ENCODE results near the gene HMGCS2.
A peak's percentile ranks its signal among the peaks of the same experiment; 100 is the strongest.

HMGCS2 gene

DNA sequence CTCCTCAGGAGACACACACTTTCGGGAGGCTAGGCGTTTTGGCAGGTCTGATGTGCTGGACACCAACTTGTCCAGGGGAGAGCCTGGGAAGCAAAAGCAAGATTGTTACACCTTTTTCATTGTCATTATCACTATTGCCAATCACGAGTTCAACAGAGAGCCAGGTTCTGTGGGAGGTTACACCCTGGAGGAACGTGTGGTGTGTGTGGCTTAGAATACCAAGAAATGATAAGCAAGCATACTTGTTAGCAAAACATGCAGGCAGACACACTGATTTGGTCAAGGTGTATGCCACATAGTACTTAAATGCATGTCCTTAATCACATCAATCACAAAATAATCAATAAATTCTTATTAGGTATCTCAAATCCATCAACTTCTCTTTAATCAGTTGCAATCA, 16.1 kb downstream of the HMGCS2 start:
- DNase-seq, result no peak

- DNase-seq, result no peak
Observed at GRCh38 chr1:119748040-119748439, 20.7 kb downstream of the HMGCS2 start.

DNA sequence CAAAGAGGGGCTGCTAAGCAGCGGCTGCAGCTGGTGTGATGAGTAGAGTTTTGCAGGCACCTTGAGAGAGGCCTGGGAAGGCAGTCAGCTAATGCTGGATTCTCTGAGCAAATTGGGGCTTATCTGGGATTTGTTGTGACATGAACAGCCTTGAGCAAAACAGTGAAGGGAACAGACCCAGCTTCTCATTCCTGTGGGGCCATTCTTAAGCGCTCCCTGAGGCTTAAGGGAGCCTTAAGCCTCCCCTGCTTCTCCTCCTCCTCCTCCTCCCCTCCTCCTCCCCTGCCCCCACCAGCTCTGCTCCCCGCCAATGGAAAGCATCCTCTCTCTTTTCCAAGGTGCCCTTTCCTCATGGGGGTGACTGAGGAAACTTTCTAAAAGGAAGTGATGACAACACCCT, 21.3 kb downstream of the HMGCS2 start:
- no peak for DNase-seq

GRCh38 chr1:119745034-119745433, 23.7 kb downstream of the HMGCS2 start:
- DNase-seq, result no peak

GRCh38 chr1:119744598-119744942, 24.1 kb downstream of the HMGCS2 start:
- no peak for DNase-seq

GRCh38 chr1:119743776-119744597, 24.7 kb downstream of the HMGCS2 start:
- peak; percentile 71 for DNase-seq

- no peak for DNase-seq
Observed at GRCh38 chr1:119743308-119743707, 25.4 kb downstream of the HMGCS2 start.

GRCh38 chr1:119742677-119743076, 26.0 kb downstream of the HMGCS2 start:
- no peak for DNase-seq

- DNase-seq, result no peak
Observed at GRCh38 chr1:119742202-119742601, 26.5 kb downstream of the HMGCS2 start.

DNA sequence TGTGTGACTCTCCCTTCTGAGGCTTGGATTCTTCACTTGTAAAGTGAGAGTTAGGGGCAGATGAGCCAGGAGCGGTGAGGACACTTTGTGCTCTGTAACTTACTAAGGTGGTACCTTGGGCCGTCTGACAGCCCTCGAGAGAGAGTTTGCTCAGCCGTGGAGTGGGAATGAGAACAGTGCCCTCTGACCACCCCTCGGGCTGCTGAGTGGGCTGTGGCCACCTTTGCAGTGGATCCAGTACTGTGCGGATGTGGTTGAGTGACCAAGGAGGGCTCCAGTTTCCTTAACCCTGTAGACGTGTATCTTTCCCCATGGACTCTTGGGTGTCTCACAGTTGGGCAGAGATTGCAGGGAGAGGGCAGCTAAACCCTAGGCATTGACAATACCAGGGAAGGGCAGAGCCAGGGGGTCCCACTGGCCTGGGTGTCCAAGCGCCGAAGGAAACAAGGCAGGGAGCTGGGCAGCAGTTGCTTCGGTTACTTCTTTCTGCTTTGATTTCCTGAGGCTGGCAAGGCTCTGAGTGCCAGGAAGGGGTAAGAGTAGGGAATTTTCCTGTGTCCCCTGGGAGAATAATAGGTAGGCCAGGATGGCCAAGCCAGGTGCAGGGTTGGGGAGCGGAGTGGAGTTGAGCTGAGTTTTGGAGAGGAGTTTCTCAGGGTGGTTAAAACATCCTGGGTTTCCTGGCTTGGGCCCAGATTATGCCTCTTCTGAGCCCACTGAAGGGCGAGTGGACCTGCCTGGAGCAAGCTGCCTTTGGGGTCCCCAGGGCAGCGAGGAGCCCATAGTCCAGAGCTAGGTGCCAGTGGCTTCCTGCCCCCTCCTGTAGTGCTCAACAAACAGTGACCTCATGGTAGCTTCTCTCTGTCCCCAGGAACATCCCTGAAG, 27.6 kb downstream of the HMGCS2 start:
- DNase-seq, result no peak

DNA sequence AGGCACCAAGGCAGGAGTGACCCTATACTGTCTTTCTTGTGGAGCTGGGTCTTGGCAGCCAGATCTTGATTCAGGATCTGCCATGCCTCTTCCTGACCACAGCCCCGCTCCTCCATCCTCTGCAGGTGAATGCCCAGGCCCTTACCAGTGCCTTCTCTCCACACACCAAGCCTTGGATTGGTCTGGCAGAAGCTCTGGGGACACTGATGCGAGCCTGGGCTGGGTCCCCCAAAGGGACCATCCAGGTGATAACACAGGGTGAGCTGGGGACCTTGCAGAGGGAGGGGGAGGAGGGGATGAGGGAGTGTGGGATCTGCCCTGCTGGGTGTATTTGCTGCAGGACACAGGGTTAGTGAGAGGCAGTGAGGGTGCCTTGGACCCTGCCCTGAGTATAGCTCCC, 28.4 kb downstream of the HMGCS2 start:
- DNase-seq, result no peak

DNA sequence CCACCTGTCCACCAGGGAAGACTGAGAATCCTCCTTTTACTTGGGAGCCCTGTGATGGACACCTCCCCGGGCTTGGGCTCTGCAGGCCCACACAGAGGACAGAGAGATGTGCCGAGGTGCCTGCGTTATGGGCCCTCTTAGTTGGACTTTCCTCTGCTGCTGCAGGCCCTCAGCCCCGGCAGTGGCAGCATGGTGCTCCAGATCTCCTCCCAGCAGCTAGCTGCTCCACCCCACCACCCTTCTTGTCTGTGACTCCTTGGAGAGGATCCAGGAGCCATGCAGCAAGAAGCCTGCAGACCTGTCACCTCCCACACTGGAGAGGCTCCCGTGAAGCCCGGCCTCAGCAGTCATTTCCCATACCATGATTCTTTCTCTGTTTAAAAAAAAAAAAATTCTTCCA, 29.6 kb downstream of the HMGCS2 start:
- no peak for DNase-seq

GRCh38 chr1:119738100-119738720, 30.5 kb downstream of the HMGCS2 start:
- DNase-seq, result no peak

DNA sequence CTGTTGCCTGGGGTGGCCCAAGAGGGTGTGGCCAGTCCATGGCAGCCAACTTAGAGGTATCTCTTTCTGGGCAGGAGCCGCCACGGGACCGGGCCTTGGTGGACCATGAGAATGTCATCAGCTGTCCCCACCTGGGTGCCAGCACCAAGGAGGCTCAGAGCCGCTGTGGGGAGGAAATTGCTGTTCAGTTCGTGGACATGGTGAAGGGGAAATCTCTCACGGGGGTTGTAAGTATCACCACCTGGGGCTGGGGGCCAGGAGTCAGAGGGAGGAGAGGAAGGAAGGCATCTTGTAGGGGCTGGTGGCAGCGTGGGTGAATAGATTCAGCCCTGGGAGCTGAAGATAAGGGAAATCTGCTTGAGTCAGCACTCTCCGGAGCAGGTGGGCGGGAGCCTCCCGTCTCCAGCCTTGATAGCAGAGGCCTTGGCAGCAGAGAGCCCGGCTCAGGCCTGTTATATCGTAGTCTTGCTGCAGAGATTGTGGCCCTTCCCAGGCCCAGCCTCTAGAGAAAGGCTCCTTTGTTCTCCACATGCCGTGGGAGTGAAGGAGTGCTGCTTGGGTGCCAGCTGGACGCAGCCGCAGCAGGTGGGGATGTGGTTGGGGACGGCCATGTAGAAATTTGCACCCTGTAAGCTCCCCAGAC, 31.5 kb downstream of the HMGCS2 start:
- no peak for DNase-seq

DNA sequence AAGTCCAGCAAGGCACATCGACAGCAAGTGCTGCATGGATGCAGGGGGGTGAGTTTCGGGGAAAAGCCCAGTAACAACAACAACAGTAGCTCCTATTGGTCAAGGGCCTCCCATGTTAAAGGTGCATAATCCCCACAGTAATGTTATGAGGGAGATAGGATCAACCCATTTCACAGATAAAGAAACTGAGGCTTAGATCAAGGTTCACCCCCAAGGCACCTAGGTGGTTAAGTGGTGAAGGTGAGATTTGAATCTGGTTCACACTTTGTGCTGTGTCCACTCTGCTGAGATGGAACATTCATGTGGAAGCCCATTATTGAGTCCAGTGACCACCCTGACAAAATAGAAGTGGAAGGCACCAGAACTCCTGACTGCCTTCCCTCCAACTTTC, 32.1 kb downstream of the HMGCS2 start:
- DNase-seq, result no peak

GRCh38 chr1:119735217-119735616, 33.5 kb downstream of the HMGCS2 start:
- no peak for DNase-seq

GRCh38 chr1:119733754-119734153, 35.0 kb downstream of the HMGCS2 start:
- DNase-seq, result no peak

GRCh38 chr1:119732465-119733168, 36.1 kb downstream of the HMGCS2 start:
- no peak for DNase-seq

- no peak for DNase-seq
Observed at GRCh38 chr1:119731741-119732430, 36.8 kb downstream of the HMGCS2 start.

DNA sequence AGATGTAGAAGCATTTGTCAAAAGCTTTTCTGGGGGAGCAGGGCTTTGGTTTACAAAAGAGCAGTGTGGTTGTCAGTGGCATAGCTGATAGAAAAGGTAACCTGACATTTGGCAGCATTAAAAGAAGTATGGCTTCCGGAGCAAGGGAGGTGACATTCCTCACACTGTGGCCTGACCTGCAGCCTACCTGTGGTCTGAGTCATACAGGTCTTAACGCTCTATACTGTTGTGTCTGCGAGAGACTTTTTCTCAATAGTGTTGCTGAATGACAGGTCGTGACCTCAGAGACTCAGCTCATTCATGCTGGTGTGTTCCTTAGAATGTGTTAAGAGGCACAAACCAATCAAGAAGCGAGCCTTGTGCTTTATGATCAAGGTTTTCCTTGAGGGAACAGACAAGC, 37.6 kb downstream of the HMGCS2 start:
- DNase-seq, result no peak

DNA sequence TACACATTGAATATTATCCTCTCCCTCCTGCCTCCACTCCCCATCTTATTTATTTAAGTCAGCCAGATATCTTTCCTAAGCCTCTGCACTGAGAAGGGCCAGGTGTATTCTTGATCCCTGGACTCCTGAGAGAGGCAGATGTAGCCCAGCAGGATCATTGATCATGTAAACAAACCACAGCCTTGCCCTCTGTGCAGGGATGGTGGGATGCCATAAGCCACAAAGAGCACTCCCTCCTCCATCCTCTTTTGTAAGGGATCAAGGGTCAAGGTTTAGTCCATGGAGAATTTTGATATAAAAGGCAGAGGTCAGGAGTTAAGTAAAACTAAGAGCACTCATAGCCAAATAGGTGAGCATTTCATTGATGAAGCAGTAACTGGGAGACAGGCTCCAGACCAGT, 39.7 kb downstream of the HMGCS2 start:
- no peak for DNase-seq

DNA sequence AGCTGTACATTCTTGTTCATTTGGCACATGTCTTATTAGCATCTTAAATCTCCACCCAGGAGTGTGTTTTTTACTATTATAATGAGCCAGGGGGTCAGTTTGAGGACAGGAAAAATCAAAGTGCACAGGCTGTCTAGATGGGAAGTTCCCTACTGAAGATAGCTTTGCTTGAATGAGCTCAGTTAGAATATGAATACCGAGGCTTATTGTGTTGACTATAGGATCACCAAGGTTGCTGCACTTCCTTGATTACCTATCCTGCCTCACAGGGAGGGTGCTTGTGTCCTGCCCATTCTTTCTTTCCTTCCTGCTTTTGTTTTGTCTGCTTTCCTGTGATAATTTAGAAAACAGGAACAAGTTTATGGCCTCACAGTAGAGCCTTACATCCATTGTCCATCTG, 40.7 kb downstream of the HMGCS2 start:
- no peak for DNase-seq

Measured in right forelimb (tissue), 1 donor.